HL-60 (cell line): ENCODE data around the gene MAPK10.

Experiments used
- DNase-seq, 2 experiments: peaks; one replicate each; pipeline ENCODE4 v3.0.0-alpha.2; 2010 to 2020; ENCODE audit warnings: low read depth in 1 of 2, low spot score in 1 of 2
- H3K27ac ChIP-seq: fragments of 250-450 bp; sonication (Bioruptor Pico); replicated peaks from 2 replicates; pipeline ENCODE4 v1.5.1; 2020; ENCODE audit warnings: mild to moderate bottlenecking, moderate library complexity
- H3K27me3 ChIP-seq: fragments of 250-450 bp; sonication (Bioruptor Pico); 2 replicates; pipeline ENCODE4 v1.5.1; 2021; ENCODE audit warnings: mild to moderate bottlenecking, moderate library complexity; ENCODE audit not compliant: insufficient read depth, poor library complexity, severe bottlenecking
- H3K4me3 ChIP-seq: replicated peaks from 2 replicates; pipeline ENCODE4 v1.5.1; 2011; ENCODE audit warnings: mild to moderate bottlenecking, control low read depth, low read length; ENCODE audit not compliant: insufficient read depth
- GABPA ChIP-seq: IDR thresholded peaks from 2 replicates; pipeline ENCODE4 v1.6.1; 2012; ENCODE audit warnings: low read depth
- POLR2AphosphoS5 ChIP-seq: IDR thresholded peaks from 2 replicates; pipeline ENCODE4 v1.6.1; 2012; ENCODE audit warnings: low read depth
- SPI1 ChIP-seq: IDR thresholded peaks from 2 replicates; pipeline ENCODE4 v1.6.1; 2012; ENCODE audit warnings: low read depth, mild to moderate bottlenecking, borderline replicate concordance
- TF ChIP-seq, protein P1 (sequence below): IDR thresholded peaks from 2 replicates; pipeline ENCODE4 v1.6.1; 2012; ENCODE audit warnings: low read depth; ENCODE audit not compliant: insufficient replicate concordance
- TF ChIP-seq, protein P2 (sequence below): IDR thresholded peaks from one replicate; pipeline ENCODE4 v1.5.1; 2011; ENCODE audit warnings: low read length, control low read depth, inconsistent platforms; ENCODE audit not compliant: insufficient read depth

The MAPK10 gene

DNA sequence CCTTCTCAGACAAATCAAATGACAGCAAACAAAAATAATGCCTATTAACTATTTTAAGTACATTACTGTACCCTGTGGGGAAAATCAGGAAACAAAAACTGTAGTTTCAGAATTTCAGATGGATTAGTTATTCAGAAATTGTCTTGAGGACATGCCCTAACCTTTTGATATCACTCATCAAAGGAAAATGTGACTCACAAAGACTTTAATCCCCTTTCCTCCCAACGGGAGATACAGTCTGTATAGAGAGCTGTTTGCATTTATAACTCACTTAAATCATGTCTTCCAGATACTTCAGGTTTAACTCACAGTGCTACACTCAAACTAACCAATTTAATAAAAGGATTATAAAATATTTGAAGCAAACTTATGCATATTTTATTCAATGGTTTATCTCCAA, 304.0 kb downstream of the MAPK10 start:
- Histone ChIP-seq H3K27me3 (no peaks in the 10 kb centered on the region), H3K4me3 (no peak overlapping the region), H3K27ac (no peak overlapping the region)
- TF ChIP-seq GABPA (no peak), SPI1 (no peak), POLR2AphosphoS5 (no peak)
- TF ChIP-seq, protein P1, sequence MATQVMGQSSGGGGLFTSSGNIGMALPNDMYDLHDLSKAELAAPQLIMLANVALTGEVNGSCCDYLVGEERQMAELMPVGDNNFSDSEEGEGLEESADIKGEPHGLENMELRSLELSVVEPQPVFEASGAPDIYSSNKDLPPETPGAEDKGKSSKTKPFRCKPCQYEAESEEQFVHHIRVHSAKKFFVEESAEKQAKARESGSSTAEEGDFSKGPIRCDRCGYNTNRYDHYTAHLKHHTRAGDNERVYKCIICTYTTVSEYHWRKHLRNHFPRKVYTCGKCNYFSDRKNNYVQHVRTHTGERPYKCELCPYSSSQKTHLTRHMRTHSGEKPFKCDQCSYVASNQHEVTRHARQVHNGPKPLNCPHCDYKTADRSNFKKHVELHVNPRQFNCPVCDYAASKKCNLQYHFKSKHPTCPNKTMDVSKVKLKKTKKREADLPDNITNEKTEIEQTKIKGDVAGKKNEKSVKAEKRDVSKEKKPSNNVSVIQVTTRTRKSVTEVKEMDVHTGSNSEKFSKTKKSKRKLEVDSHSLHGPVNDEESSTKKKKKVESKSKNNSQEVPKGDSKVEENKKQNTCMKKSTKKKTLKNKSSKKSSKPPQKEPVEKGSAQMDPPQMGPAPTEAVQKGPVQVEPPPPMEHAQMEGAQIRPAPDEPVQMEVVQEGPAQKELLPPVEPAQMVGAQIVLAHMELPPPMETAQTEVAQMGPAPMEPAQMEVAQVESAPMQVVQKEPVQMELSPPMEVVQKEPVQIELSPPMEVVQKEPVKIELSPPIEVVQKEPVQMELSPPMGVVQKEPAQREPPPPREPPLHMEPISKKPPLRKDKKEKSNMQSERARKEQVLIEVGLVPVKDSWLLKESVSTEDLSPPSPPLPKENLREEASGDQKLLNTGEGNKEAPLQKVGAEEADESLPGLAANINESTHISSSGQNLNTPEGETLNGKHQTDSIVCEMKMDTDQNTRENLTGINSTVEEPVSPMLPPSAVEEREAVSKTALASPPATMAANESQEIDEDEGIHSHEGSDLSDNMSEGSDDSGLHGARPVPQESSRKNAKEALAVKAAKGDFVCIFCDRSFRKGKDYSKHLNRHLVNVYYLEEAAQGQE, result no peak
- TF ChIP-seq, protein P2, sequence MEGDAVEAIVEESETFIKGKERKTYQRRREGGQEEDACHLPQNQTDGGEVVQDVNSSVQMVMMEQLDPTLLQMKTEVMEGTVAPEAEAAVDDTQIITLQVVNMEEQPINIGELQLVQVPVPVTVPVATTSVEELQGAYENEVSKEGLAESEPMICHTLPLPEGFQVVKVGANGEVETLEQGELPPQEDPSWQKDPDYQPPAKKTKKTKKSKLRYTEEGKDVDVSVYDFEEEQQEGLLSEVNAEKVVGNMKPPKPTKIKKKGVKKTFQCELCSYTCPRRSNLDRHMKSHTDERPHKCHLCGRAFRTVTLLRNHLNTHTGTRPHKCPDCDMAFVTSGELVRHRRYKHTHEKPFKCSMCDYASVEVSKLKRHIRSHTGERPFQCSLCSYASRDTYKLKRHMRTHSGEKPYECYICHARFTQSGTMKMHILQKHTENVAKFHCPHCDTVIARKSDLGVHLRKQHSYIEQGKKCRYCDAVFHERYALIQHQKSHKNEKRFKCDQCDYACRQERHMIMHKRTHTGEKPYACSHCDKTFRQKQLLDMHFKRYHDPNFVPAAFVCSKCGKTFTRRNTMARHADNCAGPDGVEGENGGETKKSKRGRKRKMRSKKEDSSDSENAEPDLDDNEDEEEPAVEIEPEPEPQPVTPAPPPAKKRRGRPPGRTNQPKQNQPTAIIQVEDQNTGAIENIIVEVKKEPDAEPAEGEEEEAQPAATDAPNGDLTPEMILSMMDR, result no peak
- no peak for DNase-seq

DNA sequence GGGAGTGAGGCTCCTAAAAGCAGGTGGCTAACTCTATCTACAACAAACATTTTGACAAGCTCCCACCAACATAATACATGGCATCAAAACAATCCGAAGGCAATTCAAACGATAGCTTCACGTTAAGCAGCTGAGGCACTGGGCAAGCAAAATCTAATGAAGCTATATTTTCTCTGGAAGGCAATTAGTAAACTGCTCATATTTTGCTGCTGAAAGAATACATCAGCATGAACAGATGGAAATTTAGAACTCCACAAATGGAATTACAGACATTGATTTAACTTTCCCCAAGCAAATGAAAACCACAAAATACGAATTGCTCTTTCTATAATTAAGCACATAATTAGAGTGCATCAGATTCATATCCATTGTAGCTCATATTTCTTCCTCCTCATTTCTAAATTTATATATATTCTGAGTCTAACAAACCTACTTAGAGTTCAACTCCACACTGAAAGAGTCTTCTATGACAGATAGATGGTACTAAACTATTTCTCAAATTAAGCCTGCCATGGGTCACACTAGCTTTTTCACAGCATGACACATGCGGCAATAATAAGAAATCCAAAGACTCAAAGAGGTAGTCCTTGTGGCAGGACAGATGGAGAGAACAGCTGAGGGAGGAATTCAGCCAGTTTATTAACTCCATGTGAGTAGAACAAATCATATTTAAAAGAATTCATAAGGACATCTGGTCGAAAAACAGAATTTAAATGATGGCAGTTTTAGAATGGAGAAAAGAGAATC, 305.4 kb downstream of the MAPK10 start:
- no peak for DNase-seq
- TF ChIP-seq, protein P2, result no peak
- TF ChIP-seq, protein P1, result no peak
- TF ChIP-seq POLR2AphosphoS5 (no peak), SPI1 (no peak), GABPA (no peak)
- Histone ChIP-seq H3K27ac (no peak overlapping the region), H3K27me3 (no peaks in the 10 kb centered on the region), H3K4me3 (no peak overlapping the region)

DNA sequence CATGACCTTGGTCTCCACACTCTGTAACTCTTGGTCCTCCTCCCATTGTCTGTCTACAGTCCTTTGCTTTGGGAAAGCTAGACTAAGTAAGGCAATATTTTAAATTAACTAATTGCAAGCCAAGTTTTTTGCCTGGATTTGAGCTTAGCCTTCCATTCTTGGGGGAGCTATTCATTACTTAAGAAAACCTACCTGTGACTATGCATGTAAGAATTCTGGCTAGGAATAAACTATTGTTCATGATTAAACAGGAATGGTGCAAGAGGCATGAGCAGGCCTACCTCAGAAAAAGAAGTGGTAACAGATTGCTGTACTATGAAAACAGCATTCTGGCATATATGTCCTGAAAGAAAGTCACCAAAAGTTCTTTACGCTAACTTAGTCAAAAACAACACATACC, 309.4 kb downstream of the MAPK10 start:
- DNase-seq, result no peak
- Histone ChIP-seq H3K4me3 (no peak overlapping the region), H3K27me3 (peaks cover 2% of the 10 kb centered on the region), H3K27ac (no peak overlapping the region)
- TF ChIP-seq POLR2AphosphoS5 (no peak), GABPA (no peak), SPI1 (no peak)
- TF ChIP-seq, protein P1, result no peak
- TF ChIP-seq, protein P2, result no peak
